Sigmoid colon (tissue), 7 donors: Measurements from ENCODE around the gene TCF7L2. TPM values are rescaled to one million over a fixed set of nuclear protein-coding genes. Genes with fewer than 3 reads are reported as not detected.

Source experiments
- DNase-seq: peaks from one replicate; pipeline ENCODE4 v3.0.0-alpha.2; 2019
- H3K27ac ChIP-seq, 4 donors: fragments of 200-600 bp; sonication (generic); one replicate each; pipeline ENCODE4 v1.5.1; 2016 to 2019; ENCODE audit warnings: mild to moderate bottlenecking in 1 of 4
- H3K27me3 ChIP-seq, 3 donors: fragments of 200-600 bp; sonication (generic); one replicate each; pipeline ENCODE4 v1.5.1; 2019; ENCODE audit warnings: mild to moderate bottlenecking in 1 of 3
- H3K36me3 ChIP-seq, 4 donors: fragments of 200-600 bp; sonication (generic); one replicate each; pipeline ENCODE4 v1.5.1; 2016 to 2019
- H3K4me1 ChIP-seq, 4 donors: fragments of 200-600 bp; sonication (generic); one replicate each; pipeline ENCODE4 v1.5.1; 2017 to 2019
- H3K4me3 ChIP-seq, 4 donors: fragments of 200-600 bp; sonication (generic); one replicate each; pipeline ENCODE4 v1.5.1; 2017 to 2019; ENCODE audit warnings: mild to moderate bottlenecking in 2 of 4, moderate library complexity in 1 of 4
- H3K9me3 ChIP-seq, 4 donors: fragments of 200-600 bp in 3 of 4; sonication (generic) in 3 of 4; one replicate each; pipeline versions ENCODE4 v1.5.1 to v1.6.1; 2013 to 2019
- CTCF ChIP-seq, 4 experiments: fragments of 450-650 bp in 3 of 4; fragments of 200-600 bp in 1 of 4; IDR thresholded peaks; one replicate each; pipeline ENCODE4 v1.5.1; 2016 to 2019; ENCODE audit warnings: antibody characterized with exemption in 4 of 4, mild to moderate bottlenecking in 3 of 4, moderate library complexity in 2 of 4
- EP300 ChIP-seq, 4 donors: sonication (generic); formaldehyde crosslinking; IDR thresholded peaks; one replicate each; pipeline ENCODE4 v1.6.1; 2017; ENCODE audit warnings: antibody characterized with exemption in 4 of 4
- POLR2A ChIP-seq, 2 donors: fragments of 450-650 bp; IDR thresholded peaks; one replicate each; pipeline ENCODE4 v1.6.1; 2016; ENCODE audit warnings: antibody characterized with exemption in 2 of 2, mild to moderate bottlenecking in 2 of 2, moderate library complexity in 2 of 2
- POLR2AphosphoS5 ChIP-seq, 4 donors: sonication (generic); formaldehyde crosslinking; IDR thresholded peaks; one replicate each; pipeline ENCODE4 v1.6.1; 2017; ENCODE audit warnings: antibody characterized with exemption in 4 of 4
- WGBS, 2 donors: extraction: QIAGEN DNeasy Blood & Tissue Kit; methylation state at CpG; one replicate each; pipeline ENCODE4 v1.1.7; 2013; 5-methylcytosine and 5-hydroxymethylcytosine counted together
- intact Hi-C: fragments of 100-400 bp; cut with DNase I; formaldehyde crosslinking; loops from one replicate; pipeline ENCODE4 v1.15.1; 2023
- polyA plus RNA-seq, 3 donors: library from polyadenylated mRNA; stranded (reverse); fragments of 200-250 nt; gene quantifications; one replicate each; pipeline ENCODE4 v1.2.3, GENCODE V29; 2013
- total RNA-seq, 4 donors: library from RNA; depleted of rRNA; stranded (reverse); fragments of >200 nt; gene quantifications; one replicate each; pipeline ENCODE4 v1.1.0, GENCODE V29; 2016
- donor health status: healthy with polysubstance abuse.
- donor health status: Bipolar disorder and iron deficiency.
- donor health status: healthy.

TCF7L2 gene
- total and polyA plus RNA-seq, 7 donors = 15.3 to 40.4 (median 30.0) TPM

DNA sequence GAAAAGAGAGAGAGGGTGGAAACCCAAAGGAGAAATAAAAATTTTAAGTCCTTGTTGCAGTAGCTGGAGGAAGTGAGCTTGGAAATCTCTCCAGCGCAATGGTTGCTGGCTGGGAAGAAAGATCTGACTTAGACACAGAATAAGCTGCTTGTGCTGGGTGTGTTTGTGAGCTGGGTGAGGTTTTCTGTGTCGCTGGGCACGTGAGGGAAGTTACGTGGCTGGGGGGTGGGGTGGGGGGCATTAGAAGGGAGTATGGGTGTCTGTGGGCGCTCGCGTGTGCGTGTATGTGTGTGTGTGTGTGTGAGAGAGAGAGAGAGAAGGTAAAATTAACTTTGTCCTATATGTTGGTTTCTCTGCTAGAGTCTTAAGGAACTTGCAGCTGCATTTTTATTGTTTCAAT is 11.6 kb downstream of the TCF7L2 start:
- Histone ChIP-seq H3K27ac (no peak overlapping the region), H3K4me1 (peaks cover 0 to 83% (median 73%) of the 10 kb centered on the region in 4 donors), H3K27me3 (no peaks in the 10 kb centered on the region), H3K4me3 (no peak overlapping the region), H3K36me3 (no peaks in the 10 kb centered on the region), H3K9me3 (no peaks in the 10 kb centered on the region)
- peak; percentile 27 for DNase-seq
- TF ChIP-seq CTCF (IDR thresholded peaks at IDR 0.05) = no peak
- no peak for TF ChIP-seq EP300 (IDR thresholded peaks at IDR 0.05)
- no peak for TF ChIP-seq POLR2A (IDR thresholded peaks at IDR 0.05)
- TF ChIP-seq POLR2AphosphoS5 (IDR thresholded peaks at IDR 0.05) = no peak
- 16 to 45% methylated on average over 8 of the region's 8 CpGs for WGBS, 2 donors
- intact Hi-C loops = no loop called here

GRCh38 chr10:112962343-112962742 is 12.3 kb downstream of the TCF7L2 start:
- Histone ChIP-seq H3K36me3 (no peaks in the 10 kb centered on the region), H3K27me3 (no peaks in the 10 kb centered on the region), H3K27ac (no peak overlapping the region), H3K4me3 (no peak overlapping the region), H3K9me3 (no peaks in the 10 kb centered on the region), H3K4me1 (peaks cover 0 to 80% (median 69%) of the 10 kb centered on the region in 4 donors)
- DNase-seq = peak; percentile 15
- intact Hi-C loops = no loop called here
- TF ChIP-seq POLR2A (IDR thresholded peaks at IDR 0.05) (no peak), CTCF (IDR thresholded peaks at IDR 0.05) (no peak), POLR2AphosphoS5 (IDR thresholded peaks at IDR 0.05) (no peak), EP300 (IDR thresholded peaks at IDR 0.05) (no peak)
- WGBS, 2 donors = 57 to 79% methylated on average over 4 of the region's 4 CpGs

- peak; percentile 54 for DNase-seq
- peak overlapping the region in 2 of 4 donors; percentile 11 to 73 for H3K27ac ChIP-seq
- H3K4me1 ChIP-seq = peaks cover 0 to 66% (median 56%) of the 10 kb centered on the region in 4 donors
- no peak for TF ChIP-seq CTCF (IDR thresholded peaks at IDR 0.05)
- no peak for TF ChIP-seq POLR2AphosphoS5 (IDR thresholded peaks at IDR 0.05)
- TF ChIP-seq EP300 (IDR thresholded peaks at IDR 0.05) = no peak
- TF ChIP-seq POLR2A (IDR thresholded peaks at IDR 0.05) = no peak
- H3K36me3 ChIP-seq = no peaks in the 10 kb centered on the region
- no peaks in the 10 kb centered on the region for H3K27me3 ChIP-seq
- no peak overlapping the region for H3K4me3 ChIP-seq
- intact Hi-C loops = no loop called here
- no peaks in the 10 kb centered on the region for H3K9me3 ChIP-seq
- WGBS, 2 donors = 85 to 87% methylated on average over 5 of the region's 5 CpGs
Observed at GRCh38 chr10:112963835-112964234, 13.8 kb downstream of the TCF7L2 start.

DNA sequence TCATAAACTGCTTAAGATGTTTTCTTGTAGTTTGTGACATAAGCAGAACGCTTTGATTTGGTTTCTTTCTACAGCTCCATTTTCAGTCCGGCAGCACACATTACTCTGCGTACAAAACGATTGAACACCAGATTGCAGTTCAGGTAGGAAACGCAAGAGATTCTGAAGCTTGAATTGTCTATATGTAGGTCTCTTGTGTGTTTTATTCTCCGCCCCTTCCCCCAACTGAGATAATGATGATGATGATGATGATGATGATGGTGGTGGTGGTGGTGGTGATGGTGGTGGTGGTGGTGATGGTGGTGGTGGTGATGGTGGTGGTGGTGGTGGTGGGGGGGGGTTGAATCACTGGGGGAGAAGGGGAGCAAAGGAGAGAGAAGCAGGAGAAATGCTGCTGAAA is 14.4 kb downstream of the TCF7L2 start:
- Histone ChIP-seq H3K4me3 (no peak overlapping the region), H3K27ac (peak overlapping the region in 3 of 4 donors; percentile 63 to 77 (median 73)), H3K4me1 (peaks cover 0 to 59% (median 51%) of the 10 kb centered on the region in 4 donors), H3K27me3 (no peaks in the 10 kb centered on the region), H3K36me3 (no peaks in the 10 kb centered on the region), H3K9me3 (no peaks in the 10 kb centered on the region)
- intact Hi-C loops = no loop called here
- peak; percentile 30 for DNase-seq
- WGBS, 2 donors = 94 to 95% methylated on average over 6 of the region's 6 CpGs
- TF ChIP-seq EP300 (IDR thresholded peaks at IDR 0.05) (no peak), CTCF (IDR thresholded peaks at IDR 0.05) (no peak), POLR2AphosphoS5 (IDR thresholded peaks at IDR 0.05) (no peak), POLR2A (IDR thresholded peaks at IDR 0.05) (no peak)
